GM21576 (cell line): Measurements from ENCODE around the gene GZMA.
"Not testable (repeated sequence)": the region's sequence is repeated elsewhere in the genome, so short reads cannot be mapped to it uniquely, and the experiment has no call there.

Experiments used
- ATAC-seq: cut with Tn5 transposase; IDR thresholded peaks from one replicate; pipeline ENCODE4 v1.9.1; 2021; ENCODE audit warnings: mild to moderate bottlenecking, moderate library complexity; ENCODE audit not compliant: unreplicated experiment

The GZMA gene

DNA sequence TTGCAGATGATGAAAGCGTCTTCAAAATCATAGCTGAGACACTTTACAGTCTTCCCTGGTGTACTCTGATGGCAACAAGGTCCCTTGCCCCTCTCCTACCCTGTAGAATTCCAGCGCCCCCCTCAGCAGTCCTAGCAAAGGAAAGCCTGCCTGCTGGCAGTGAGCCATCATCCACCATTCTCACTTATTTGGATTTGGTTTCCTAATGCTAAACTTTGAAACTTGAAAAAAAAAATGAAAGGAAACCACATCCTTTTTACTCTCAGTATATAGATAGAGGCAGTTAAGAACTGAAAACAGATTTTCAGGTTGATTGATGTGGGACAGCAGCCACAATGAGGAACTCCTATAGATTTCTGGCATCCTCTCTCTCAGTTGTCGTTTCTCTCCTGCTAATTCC, at the start of gene GZMA:
Gene GZMA (plus strand): TSS at position 299 of the 400 bp plus-strand sequence. CDS start 37 bp downstream, at position 336.
- no peak for ATAC-seq

DNA sequence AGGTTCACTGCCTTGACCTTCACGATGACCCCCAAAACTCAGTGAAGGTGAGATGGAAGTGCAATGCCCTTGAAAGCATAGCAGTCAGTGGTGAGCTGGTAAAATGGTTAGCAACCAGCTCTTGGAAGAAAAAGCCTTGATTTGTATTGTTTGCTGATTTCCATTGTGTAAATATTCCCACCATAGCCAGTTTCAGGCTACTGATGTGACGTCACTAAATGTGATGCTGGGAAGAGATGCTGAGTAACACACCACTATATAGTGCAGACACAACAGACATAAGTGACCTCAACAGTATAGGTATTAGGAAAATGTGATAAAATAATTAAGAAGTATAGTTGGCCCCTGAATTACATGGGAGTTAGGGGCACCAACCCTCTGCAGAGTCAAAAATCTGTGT, 47.3 kb upstream of the GZMA start:
- no peak for ATAC-seq

DNA sequence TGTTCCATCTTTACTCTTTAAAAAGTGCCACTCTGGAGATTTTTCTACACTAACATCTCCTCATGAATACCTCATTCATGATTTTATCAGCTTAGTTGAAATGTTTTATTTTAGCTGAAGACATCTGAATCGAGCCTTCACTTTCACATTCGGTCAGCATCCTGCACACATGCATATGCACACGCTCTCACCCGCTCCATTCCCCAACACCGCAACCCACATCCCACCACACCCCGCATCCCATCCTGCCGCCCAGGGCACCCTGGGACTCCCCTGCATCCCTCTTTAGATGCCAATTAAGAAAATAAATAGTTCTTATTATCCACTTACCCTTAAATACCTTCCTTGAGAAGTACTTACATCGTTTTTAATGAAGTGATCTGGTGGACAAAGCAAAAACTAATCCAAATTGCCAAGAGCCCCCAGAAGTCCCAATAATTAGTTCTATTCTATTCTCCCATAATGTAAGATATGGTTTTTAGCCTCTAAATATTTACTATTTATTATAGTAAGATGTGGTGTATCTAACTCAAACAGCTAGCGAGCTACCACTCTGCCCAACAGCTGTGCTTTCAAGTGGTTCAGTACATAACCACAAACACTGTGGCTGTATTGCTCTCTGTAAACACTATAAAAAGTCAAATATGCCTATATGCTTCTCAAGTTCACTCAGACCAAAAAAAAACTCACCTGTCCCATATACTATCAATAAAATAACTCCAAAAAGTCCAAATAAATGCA, 40.2 kb upstream of the GZMA start:
- no peak for ATAC-seq

DNA sequence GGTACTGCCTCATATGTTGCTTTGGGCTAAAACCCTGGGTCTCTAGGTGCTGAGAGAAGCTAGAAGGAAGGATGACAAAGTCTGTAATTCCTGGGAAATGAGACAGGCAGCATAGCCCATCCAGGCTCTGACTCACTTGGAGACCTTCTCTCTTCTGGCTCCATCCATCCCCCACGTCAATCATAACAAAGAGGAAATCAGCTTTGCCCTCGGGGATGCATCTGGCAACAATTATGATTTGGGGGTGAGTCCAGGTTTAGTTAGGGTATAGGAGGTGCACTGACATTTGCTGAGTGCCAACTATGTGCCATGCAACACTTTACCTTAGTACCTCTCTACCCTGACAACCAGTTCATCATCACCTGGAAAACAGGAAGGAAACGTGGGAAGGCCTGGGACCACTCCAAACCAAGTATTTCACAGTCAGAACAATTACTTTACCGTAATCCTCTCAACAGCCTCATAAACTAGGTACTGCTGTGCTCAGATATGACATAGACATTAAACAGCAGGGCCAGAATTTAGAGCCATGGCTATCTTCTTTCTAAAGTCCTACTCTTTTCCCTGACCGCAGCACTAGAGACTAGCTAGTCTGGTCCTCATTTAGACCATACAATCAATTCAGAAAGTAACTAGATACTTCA, 39.1 kb upstream of the GZMA start:
- no peak for ATAC-seq

DNA sequence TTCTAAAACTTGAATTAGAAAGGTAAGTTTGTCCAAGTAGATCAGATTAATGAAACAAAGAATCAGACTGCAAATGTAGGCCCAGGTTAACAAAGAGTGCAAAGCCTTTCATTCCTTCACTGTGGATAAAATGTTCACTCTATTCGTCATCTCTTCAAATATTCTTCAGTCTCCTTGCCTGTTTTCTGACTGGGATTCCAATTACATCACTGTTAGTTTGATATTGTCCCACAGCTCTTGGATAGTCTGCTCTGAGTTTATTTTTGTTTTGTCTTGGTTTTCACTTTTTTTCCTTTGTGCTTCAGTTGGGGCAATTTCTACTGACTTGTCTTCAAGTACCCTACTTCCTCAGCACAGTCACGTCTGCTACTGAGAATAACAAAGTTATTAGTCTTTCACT, 38.5 kb upstream of the GZMA start:
- ATAC-seq, result no peak

DNA sequence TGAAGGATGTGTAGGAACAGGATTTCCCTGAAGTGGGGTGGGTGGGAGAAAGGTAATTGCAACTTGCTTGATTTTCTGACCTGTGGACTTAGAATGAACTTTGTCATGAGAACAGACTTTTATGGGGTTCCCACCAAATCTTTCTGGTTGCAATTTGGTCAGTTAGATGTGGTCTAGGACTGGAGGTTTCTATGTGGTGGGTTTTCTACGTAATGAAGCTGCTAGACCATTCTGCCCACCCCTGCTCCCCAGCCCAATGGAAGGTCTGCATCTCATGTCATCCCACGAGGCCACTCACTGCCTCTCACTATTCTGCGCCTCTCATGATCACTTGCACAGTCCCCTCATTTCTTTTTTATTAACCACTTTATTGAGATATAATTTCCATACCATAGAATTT, 37.9 kb upstream of the GZMA start:
- no peak for ATAC-seq

DNA sequence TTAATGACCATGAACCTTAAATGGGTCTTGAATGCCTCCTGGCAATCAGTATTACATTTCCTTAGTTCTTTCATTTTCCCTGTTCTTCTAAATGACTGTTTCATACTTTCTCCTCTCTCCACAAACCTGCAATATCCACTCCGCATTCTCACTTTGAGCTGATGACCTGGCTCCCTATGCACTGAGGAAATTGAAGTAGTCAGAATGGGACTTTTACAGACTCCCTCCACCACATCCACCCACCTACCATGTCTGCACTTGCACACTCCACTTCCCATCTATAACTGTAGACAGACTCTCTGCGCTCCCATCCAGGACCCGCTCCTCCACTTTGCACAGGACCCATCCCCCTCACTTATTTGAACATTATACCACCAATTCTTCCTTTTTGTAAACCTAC, 36.2 kb upstream of the GZMA start:
- ATAC-seq, result no peak

DNA sequence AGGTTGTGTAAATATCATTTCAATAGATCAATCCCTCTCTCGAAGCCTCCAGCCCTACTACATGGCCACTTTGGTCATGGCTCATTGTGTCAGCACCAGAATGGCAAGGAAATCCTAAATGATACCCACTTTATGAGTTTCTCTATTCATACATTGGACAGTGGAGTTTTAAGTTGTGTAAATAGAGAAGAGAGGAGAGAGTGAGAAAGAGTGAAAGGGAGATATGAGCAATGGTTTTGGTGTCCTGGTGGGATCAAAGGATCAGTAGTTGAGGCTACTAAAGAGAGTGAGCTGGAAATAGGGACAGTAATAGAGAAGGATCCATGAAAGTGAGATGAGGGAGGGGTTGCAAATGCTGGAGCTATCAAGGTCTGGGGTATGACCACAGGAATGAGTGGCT, 31.5 kb upstream of the GZMA start:
- no peak for ATAC-seq

DNA sequence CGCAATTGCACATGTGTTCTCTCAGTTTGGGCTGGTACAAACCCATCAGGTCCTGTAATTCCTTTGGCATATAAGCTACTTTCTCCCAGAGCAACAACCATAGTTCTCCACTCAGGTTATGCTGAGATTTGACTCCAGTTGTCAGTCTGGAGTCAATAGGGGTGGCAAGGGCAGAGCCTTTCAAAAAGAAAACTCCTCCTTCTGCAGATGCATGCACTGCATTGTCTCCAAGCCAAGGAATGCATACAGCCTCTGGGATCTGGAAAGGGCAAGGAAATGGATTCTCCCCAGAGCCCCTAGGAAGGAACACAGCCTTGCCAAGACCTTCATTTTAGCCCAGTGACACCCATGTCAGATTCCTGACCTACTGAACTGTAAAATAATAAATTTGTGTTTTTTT, 31.0 kb upstream of the GZMA start:
- no peak for ATAC-seq

DNA sequence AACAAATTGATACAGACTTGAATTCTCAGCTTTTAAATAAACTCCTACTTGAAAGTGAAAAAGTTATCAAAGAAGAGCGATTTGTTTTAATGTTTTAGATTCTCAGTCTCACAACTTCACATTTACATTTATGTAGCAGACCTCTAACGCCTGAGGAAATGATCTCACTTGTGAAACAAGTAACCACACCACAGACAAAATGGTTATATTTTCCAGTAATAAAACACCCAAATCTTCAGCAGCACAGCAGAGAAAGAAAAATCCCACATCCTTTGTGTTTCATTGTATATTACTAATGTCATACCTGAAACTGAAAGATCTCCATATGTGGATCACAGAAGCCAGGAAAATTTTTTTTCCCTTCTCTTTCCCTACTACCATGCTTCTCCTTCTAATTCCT, 29.8 kb upstream of the GZMA start:
- no peak for ATAC-seq

DNA sequence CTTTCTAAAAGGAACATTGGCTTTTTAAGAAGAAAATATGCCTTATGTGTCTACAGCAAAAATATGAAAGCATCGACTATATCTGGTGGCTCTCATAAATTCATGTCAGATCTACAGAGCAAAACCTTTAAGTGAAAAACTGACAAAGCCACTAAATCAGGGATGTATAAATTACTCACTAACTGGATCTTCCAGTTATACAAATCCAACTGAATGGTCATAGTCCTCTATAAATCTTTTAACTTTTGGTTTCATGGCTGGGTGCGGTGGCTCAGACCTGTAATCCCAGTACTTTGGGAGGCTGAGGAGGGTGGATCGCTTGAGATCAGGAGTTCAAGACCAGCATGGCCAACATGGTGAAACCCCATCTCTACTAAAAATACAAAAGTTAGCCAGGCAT, 29.2 kb upstream of the GZMA start:
- no peak for ATAC-seq

DNA sequence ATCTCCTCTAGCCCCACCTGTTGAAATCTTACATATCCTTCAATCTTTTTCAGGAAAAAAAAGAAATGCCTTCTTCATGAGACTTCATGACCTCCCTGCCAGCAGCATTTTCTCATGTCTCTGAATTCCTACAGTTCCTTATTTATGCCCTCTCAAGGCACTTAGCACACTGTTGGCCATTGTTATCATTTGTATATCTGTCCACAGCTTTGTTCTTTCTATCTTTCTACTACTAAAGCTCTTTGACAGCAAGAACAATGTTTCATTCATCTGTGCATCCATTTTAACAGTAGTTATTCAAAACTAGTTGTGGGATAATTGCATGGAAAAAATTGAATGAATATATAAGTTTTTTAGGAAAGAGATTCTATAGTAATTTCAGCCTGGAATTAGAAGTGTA, 20.9 kb upstream of the GZMA start:
- ATAC-seq, result no peak

DNA sequence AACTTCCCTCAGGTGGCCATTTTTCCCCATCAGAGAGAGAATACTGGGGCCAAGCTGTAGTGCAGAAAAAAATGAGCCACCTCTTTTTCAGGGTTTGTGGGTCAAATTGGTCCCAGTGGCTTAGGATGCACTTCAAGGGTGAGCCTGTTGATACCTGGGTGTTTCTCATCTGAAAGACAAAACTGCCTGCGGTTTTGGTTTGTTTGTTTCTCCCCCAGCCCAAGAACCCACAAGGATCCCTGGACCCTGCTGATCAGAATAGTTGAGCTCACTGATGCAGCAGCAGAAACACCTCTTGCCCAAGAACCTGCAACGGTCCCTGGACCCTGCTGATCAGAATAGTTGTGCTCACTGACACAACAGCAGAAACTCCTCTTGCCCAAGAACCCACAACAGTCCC, 13.1 kb upstream of the GZMA start:
- ATAC-seq, result not testable (repeated sequence)

DNA sequence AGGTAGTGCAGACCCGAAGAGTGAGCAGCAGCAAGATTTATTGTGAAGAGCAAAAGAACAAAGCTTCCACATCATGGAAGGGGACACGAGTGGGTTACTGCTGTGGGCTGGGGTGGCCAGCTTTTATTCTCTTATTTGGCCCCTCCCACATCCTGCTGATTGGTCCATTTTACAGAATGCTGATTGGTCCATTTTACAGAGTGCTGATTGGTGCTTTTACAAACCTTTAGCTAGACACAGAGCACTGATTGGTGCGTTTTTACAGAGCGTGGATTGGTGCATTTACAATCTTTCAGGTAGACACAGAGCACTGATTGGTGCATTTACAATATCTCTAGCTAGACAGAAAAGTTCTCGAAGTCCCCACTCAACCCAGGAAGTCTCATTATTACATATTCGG, 11.4 kb upstream of the GZMA start:
- ATAC-seq, result not testable (repeated sequence)

DNA sequence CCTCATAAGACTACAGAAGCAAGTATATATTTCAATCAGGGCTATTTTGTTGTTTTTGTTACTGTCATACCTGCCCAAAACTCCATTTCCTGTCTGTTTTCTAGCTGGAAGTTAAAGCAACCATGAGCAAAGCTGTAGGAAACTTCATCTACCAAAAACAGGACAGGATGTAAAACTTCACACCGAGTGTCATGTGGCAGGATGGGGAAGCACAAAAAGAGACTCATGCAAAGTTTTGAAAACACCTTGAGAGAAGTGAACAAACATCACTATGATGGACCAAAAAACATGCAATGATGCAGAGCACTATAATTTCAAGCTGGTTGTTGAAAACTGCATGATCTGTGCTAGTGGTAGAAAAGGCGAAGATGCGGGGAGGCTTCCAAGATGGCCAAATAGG, 6.3 kb upstream of the GZMA start:
- no peak for ATAC-seq

DNA sequence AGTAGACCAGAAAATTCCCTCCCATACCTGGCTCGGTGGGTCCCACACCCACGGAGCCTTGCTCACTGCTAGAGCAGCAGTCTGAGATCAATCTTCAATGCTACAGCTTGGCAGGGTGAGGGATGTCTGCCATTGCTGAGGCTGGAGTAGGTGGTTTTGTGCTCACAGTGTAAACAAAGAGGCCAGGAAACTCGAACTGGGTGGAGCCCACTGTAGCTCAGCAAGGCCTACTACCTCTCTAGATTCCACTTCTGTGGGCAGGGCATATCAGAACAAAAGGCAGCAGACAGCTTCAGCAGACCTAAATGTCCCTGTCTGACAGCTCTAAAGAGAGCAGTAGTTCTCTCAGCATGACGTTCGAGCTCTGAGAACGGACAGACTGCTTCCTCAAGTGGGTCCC, 5.6 kb upstream of the GZMA start:
- ATAC-seq, result no peak

DNA sequence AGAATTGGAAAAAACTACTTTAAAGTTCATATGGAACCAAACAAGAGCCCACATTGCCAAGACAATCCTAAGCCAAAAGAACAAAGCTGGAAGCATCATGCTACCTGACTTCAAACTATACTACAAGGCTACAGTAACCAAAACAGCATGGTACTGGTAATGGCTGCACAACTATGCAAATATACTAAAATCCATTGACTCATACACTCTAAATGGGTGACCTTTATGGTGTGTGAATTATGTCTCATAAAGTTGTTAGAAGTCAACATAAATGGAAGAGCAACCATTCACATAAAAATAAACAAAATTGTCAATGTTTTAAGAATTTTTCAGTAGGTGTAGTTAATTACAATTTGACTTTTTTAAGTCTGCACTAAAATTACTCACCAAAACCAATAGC, 1.3 kb upstream of the GZMA start:
- ATAC-seq, result not testable (repeated sequence)

DNA sequence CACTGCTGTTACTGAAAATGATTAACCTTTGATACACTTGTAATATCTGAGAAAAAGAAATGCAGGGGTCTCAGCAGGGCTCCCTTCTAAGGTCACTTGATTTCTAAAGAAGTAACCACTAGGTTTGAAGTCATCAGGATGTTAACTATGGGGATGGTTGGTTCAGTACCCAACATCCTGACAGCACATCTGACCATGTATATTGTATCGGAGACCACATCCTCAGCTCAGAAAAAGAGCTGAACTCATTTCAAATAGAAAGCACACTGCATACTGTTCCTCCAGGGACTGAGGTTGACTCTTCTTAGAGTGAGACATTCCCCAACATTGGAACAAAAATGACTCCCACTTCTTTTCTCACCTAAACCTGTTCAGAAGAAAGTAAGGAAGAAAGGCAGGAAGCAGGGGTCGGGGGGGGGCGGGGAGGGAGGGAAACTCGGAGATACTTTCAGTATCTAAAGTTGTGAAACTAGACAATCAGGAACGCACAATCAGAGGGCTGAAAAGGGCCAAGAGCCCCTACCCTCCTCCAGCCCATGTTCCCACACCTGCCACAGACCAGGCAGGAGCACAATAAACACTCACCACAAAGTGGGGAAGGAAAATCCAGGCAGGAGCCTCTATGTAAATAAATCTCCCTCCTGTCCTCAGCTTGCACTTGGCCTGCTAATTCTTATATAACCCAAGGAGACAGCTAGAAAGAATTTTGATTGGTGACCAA, 730 bp upstream of the GZMA start:
- ATAC-seq, result no peak

DNA sequence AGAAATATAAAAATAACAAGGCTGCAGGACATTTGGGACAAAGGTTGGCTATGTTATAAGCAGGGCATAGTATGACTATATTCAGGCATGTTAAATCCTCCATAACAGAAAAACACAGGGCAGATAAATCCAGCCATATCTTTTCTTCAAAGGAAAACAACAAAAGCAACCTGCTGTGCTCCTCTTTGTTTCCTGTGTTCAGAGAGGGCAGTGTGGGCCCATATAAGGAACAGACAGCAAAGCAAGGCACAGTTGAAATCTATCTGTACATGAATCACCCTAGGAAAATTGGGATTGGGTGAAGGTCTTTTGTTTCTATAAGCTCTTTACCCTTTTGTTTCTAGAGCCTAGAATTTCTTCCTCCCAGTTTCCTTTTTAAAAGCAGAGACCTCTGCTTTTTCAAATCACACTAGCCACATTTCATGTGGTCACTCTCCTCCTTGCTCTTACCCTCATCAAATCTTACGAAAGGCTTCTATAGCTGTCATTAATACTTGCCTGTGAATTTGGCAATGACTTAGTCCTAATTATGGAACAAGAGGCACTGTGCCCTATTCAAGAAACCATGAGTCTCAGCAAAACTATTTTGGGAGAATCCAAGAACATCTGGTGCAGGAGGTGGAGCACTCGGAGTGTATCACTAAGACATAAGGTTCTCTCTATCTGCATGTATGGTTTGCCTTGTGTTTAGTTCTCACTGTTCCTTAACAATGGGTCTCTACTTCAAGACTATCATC, 1.8 kb downstream of the GZMA start:
- no peak for ATAC-seq

DNA sequence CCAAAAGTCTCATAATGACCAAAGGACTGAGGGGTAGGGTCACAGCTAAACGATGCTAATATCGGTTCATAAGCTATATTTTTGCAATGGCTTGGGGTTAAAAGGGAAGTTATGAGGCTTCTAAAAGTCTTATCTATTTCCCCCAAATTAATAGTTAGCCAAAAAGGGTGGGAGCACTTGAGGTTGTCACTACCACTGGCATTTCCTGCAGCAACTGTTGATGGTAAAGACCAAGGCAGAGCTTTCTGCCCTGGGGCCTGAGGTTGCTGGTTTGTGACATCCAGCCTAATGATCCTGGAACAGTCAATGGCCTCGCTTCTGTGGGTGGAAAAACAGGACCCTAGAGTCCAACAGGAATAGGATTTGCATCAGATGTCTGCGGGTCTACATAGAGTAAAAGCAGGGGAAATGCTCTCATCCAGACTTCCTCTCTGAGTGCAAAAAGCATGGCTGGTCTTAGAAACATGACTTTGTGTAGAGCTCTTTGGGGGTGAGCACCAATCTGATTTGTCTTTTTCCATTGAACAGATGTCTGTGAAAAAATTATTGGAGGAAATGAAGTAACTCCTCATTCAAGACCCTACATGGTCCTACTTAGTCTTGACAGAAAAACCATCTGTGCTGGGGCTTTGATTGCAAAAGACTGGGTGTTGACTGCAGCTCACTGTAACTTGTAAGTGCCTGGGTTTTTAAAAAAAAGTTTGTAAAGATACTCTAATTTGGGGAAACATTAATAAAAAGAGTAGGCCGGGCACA, 2.7 kb downstream of the GZMA start:
- ATAC-seq, result no peak

DNA sequence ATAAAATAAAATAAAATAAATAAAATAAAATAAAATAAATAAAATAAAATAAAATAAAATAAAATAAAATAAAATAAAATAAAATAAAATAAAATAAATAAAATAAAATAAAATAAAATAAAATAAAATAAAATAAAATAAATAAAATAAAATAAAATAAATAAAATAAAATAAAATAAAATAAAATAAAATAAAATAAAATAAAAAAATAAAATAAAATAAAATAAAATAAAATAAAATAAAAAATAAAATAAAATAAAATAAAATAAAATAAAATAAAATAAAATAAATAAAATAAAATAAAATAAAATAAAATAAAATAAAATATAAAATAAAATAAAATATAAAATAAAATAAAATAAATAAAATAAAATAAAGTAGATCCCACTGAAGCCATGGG, 3.5 kb downstream of the GZMA start:
- not testable (repeated sequence) for ATAC-seq
